Transverse colon (tissue), 3 donors: Measurements from ENCODE around the gene KRT7.

ENCODE experiments used
- EP300 ChIP-seq: sonication (generic); formaldehyde crosslinking; IDR thresholded peaks from one replicate; pipeline ENCODE4 v1.6.1; 2017; ENCODE audit warnings: antibody characterized with exemption, low read depth
- POLR2A ChIP-seq: fragments of 450-650 bp; IDR thresholded peaks from one replicate; pipeline ENCODE4 v1.6.1; 2016; ENCODE audit warnings: antibody characterized with exemption, mild to moderate bottlenecking, moderate library complexity
- TF ChIP-seq, protein P1 (sequence below), 5 experiments: fragments of 200-600 bp in 3 of 5; fragments of 450-650 bp in 2 of 5; sonication (generic) in 3 of 5; IDR thresholded peaks; 1 replicate in 2 of 5; 2 replicates in 3 of 5; pipeline ENCODE4 v1.5.1; 2016 to 2017; ENCODE audit warnings: antibody characterized with exemption in 5 of 5, inconsistent platforms in 3 of 5, mild to moderate bottlenecking in 2 of 5, moderate library complexity in 1 of 5

DNA sequence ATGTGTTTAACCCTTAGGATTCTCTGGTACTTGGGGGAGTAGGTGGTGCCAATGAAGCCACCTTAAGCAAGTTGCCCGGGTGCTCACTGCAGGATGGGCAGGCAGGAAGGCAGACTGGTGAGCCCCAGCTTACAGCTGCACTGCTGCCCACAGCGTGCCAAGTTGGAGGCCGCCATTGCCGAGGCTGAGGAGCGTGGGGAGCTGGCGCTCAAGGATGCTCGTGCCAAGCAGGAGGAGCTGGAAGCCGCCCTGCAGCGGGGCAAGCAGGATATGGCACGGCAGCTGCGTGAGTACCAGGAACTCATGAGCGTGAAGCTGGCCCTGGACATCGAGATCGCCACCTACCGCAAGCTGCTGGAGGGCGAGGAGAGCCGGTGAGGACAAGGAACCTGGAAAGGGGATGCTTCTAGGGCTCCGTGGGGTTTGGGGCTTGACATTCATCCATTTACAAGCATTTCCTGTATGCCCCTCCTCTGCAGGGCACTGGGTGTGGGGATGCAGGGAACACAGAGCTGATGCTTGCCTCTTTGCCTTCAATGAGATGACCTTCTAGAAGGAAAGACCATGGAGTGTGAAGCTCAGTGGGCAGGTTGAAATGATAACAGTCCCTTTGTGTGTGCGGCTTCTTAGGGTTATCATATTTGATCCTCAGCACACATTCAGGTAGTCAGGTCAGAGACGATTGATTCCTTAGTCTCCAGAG lies 12.4 kb downstream of the KRT7 start:
- TF ChIP-seq, protein P1, sequence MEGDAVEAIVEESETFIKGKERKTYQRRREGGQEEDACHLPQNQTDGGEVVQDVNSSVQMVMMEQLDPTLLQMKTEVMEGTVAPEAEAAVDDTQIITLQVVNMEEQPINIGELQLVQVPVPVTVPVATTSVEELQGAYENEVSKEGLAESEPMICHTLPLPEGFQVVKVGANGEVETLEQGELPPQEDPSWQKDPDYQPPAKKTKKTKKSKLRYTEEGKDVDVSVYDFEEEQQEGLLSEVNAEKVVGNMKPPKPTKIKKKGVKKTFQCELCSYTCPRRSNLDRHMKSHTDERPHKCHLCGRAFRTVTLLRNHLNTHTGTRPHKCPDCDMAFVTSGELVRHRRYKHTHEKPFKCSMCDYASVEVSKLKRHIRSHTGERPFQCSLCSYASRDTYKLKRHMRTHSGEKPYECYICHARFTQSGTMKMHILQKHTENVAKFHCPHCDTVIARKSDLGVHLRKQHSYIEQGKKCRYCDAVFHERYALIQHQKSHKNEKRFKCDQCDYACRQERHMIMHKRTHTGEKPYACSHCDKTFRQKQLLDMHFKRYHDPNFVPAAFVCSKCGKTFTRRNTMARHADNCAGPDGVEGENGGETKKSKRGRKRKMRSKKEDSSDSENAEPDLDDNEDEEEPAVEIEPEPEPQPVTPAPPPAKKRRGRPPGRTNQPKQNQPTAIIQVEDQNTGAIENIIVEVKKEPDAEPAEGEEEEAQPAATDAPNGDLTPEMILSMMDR (IDR thresholded peaks at IDR 0.05) = no peak
- no peak for TF ChIP-seq POLR2A
- no peak for TF ChIP-seq EP300
